ENCODE data around the gene APBA2. TPM values are rescaled to one million over a fixed set of nuclear protein-coding genes. Genes with fewer than 3 reads are reported as not detected.

Gene APBA2
- total RNA-seq, 4 donors from 2014 or later: 7.2 to 33.8 (median 8.8) TPM

DNA sequence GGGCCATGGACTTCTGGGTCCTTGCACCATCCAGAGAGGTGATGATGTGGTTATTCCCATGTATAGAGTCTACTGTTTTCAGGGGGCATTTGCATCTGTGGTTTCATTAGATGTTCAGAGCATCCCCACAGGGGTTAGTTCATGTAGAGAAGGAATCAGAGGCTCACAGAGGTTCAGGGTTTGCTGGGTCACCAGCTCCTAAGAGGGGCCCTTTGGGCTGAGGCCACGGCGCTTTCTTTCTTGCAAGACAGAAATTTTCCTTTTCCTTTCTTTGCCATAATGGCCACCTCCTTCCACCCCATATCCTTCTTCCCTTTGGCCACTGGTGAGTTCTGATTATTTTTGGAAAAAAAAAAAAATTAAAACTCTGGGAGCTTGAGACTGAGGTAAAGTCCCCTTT, 62.3 kb downstream of the APBA2 start:
- H3K27me3 ChIP-seq: no peaks in the 10 kb centered on the region
- no peak overlapping the region for H3K4me3 ChIP-seq
- H3K9me3 ChIP-seq: no peaks in the 10 kb centered on the region
- peak overlapping the region in 3 of 4 donors; percentile 6 to 46 (median 16) for H3K27ac ChIP-seq
- no peak for TF ChIP-seq POLR2A (IDR thresholded peaks at IDR 0.05)
- no peak for TF ChIP-seq CTCF (IDR thresholded peaks at IDR 0.05)
- no peak for DNase-seq
- H3K4me1 ChIP-seq: no peaks in the 10 kb centered on the region
- no peaks in the 10 kb centered on the region for H3K36me3 ChIP-seq

- no peak for DNase-seq
- Histone ChIP-seq H3K4me1 (no peaks in the 10 kb centered on the region), H3K36me3 (no peaks in the 10 kb centered on the region), H3K27ac (no peak overlapping the region), H3K27me3 (no peaks in the 10 kb centered on the region), H3K4me3 (no peak overlapping the region), H3K9me3 (no peaks in the 10 kb centered on the region)
- TF ChIP-seq CTCF (IDR thresholded peaks at IDR 0.05) (no peak), POLR2A (IDR thresholded peaks at IDR 0.05) (no peak)
Observed at GRCh38 chr15:28950916-28951315, 65.1 kb downstream of the APBA2 start.

- TF ChIP-seq CTCF (IDR thresholded peaks at IDR 0.05) (no peak), POLR2A (IDR thresholded peaks at IDR 0.05) (no peak)
- peak overlapping the region in 1 of 4 donors; percentile 38 for H3K27ac ChIP-seq
- no peaks in the 10 kb centered on the region for H3K36me3 ChIP-seq
- peak in 1 of 3 donors; percentile 18 for DNase-seq
- no peaks in the 10 kb centered on the region for H3K27me3 ChIP-seq
- H3K9me3 ChIP-seq: no peaks in the 10 kb centered on the region
- H3K4me3 ChIP-seq: no peak overlapping the region
- no peaks in the 10 kb centered on the region for H3K4me1 ChIP-seq
Observed at GRCh38 chr15:28952666-28953491, 67.1 kb downstream of the APBA2 start.

DNA sequence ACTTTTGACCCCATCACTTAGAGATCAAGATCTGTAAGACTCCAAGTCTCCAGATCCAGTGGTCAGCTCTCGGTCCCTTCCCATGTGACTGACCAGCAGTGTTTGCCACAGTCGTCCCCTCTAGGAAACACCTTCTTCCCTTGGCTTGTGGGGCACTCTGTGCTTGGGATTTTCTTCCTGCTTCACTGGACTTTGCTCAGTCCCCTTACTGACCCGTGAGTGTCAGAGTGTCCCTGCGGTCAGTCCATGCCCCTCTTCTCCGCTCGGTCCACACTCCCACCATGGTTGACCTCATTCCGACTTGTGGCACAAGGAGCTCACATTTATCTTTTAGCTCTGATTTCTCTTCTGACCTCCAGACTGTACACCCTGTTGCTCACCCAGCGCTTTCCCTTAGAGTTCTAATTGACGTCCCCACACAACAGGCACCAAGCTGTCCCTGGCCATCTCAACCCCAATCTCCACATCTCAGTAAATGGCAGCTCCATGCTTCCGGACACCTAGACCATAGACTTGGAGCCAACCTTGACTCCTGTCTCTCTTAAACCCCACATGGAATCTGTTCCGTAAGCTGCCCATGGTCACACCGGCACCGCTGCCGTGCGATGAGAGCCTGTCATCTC, 67.9 kb downstream of the APBA2 start:
- Histone ChIP-seq H3K36me3 (no peaks in the 10 kb centered on the region), H3K4me1 (no peaks in the 10 kb centered on the region), H3K4me3 (no peak overlapping the region), H3K27me3 (no peaks in the 10 kb centered on the region), H3K9me3 (no peaks in the 10 kb centered on the region), H3K27ac (no peak overlapping the region)
- peak in 1 of 3 donors; percentile 19 for DNase-seq
- TF ChIP-seq POLR2A (IDR thresholded peaks at IDR 0.05): no peak
- TF ChIP-seq CTCF (IDR thresholded peaks at IDR 0.05): no peak

DNA sequence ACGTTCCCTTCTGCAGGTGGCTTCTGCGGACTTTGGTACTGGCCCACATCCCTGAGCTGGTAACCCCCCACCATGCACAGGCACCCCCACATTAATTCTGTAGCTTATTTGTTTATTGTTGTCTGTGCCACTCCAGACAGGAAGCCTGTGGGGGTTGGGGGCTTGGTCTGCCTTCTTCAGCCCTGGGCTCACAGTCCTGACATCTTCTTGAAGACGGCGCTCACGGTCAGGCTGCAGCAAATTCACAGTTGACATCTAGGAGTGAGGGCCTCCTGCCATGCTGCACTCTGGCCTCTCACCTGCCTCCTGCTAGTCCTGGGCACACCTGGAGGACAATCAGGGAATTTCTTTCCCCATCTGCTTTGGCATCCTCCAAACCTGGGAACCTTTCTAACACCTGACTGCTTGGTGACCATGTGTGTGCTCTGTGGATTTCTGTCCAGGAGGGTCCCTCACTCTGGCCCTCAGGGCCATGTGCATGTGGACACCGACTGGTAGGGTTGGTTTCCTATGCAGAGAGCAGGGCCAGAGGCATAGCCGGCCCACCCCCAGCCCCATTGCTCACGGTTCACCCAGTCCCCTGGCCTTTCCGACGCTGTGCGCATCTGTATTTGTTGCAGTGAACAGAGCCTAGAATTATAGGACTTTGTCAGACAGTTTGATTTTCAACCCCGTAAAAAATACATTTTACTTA, 68.8 kb downstream of the APBA2 start:
- peak in 2 of 3 donors; percentile 6 to 45 for DNase-seq

More for the DNA sequence above, 68.8 kb downstream of the APBA2 start:
- no peak for TF ChIP-seq POLR2A (IDR thresholded peaks at IDR 0.05)
- no peak for TF ChIP-seq CTCF (IDR thresholded peaks at IDR 0.05)
- Histone ChIP-seq H3K36me3 (no peaks in the 10 kb centered on the region), H3K27me3 (no peaks in the 10 kb centered on the region), H3K4me1 (no peaks in the 10 kb centered on the region), H3K27ac (peak overlapping the region in 1 of 4 donors; percentile 45), H3K9me3 (no peaks in the 10 kb centered on the region), H3K4me3 (no peak overlapping the region)
